Transverse colon (tissue), 3 donors: ENCODE measurements around the gene TMEM72.

Source experiments
- CTCF ChIP-seq, 5 experiments: fragments of 200-600 bp in 3 of 5; fragments of 450-650 bp in 2 of 5; sonication (generic) in 3 of 5; IDR thresholded peaks; 1 replicate in 2 of 5; 2 replicates in 3 of 5; pipeline ENCODE4 v1.5.1; 2016 to 2017; ENCODE audit warnings: antibody characterized with exemption in 5 of 5, inconsistent platforms in 3 of 5, mild to moderate bottlenecking in 2 of 5, moderate library complexity in 1 of 5
- EP300 ChIP-seq: sonication (generic); formaldehyde crosslinking; IDR thresholded peaks from one replicate; pipeline ENCODE4 v1.6.1; 2017; ENCODE audit warnings: antibody characterized with exemption, low read depth
- POLR2A ChIP-seq: fragments of 450-650 bp; IDR thresholded peaks from one replicate; pipeline ENCODE4 v1.6.1; 2016; ENCODE audit warnings: antibody characterized with exemption, mild to moderate bottlenecking, moderate library complexity

DNA sequence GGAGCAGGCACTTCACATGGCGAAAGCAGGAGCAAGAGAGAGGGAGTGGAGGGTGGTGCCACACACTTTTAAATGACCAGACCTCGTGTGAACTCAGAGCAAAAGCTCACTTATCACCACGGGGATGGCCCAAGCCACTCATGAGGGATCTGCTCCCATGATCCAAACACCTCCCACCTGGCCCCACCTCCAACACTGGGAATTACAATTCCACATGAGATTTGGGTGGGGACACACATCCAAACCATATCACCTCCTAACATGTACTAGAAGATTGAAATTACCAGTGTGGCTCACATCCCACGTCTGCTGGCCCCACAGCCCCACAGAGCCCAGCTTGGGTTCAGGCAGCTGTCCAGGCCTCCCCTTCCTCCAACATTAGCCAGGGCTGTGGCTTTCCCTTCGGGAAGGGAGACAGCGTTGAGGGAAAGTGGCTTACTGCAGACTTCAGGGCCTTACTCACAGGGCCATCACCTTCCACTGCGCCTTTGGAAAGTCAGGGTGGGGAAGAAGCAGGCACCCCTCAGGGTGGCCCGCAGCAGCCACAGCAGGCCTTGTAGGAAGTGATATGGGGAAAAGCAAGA lies 59.8 kb downstream of the TMEM72 start:
- TF ChIP-seq CTCF (IDR thresholded peaks at IDR 0.05) (no peak), POLR2A (no peak), EP300 (no peak)
